ENCODE measurements around the gene ASPN. TPM values are rescaled to one million over a fixed set of nuclear protein-coding genes. Genes with fewer than 3 reads are reported as not detected.
"Not testable (repeated sequence)": the region's sequence is repeated elsewhere in the genome, so short reads cannot be mapped to it uniquely, and the experiment has no call there.

The ASPN gene
- total RNA-seq, 1 donor from 2014 or later = not detected

- TF ChIP-seq, protein P1, sequence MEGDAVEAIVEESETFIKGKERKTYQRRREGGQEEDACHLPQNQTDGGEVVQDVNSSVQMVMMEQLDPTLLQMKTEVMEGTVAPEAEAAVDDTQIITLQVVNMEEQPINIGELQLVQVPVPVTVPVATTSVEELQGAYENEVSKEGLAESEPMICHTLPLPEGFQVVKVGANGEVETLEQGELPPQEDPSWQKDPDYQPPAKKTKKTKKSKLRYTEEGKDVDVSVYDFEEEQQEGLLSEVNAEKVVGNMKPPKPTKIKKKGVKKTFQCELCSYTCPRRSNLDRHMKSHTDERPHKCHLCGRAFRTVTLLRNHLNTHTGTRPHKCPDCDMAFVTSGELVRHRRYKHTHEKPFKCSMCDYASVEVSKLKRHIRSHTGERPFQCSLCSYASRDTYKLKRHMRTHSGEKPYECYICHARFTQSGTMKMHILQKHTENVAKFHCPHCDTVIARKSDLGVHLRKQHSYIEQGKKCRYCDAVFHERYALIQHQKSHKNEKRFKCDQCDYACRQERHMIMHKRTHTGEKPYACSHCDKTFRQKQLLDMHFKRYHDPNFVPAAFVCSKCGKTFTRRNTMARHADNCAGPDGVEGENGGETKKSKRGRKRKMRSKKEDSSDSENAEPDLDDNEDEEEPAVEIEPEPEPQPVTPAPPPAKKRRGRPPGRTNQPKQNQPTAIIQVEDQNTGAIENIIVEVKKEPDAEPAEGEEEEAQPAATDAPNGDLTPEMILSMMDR (conservative IDR thresholded peaks at IDR 0.05; ENCODE audit: low read depth, low read length) = no peak
- no peak overlapping the region for H3K4me3 ChIP-seq (ENCODE audit: low read depth, low read length)
- DNase-seq (ENCODE audit: low read depth) = no peak
These were observed 56.8 kb downstream of the ASPN start for GRCh38 chr9:92425474-92425873.

- TF ChIP-seq, protein P1 (conservative IDR thresholded peaks at IDR 0.05; ENCODE audit: low read depth, low read length) = no peak
These were observed 58.0 kb downstream of the ASPN start, which contains the start of gene OMD for GRCh38 chr9:92424340-92424739. Gene OMD (minus strand): TSS chr9:92424471. CDS start chr9:92417558, 6,913 bp downstream.

DNA sequence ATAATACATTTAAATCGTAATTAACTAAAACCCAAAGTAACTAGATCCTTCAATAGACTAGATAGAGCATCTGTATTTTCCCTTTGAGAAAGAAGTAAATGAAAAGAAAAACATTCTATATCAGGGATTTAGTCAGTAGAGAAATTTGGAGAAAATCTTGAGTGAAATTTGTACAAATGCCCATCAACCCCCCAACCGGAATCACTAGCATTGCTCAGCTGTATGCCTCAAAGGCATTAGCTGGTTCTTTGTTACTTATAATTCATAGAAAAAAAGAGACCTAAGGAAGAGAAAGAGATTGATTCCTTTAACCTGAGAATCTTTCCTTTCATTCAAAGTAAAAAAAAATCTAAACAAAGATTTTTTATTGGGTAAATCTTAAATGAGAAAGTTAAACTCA is 58.7 kb downstream of the ASPN start:
- no peak for DNase-seq (ENCODE audit: low read depth)
- H3K4me3 ChIP-seq (ENCODE audit: low read depth, low read length) = no peak overlapping the region
- TF ChIP-seq, protein P1 (conservative IDR thresholded peaks at IDR 0.05; ENCODE audit: low read depth, low read length) = no peak

More at GRCh38 chr9:92424340-92424739, 58.0 kb downstream of the ASPN start, which contains the start of gene OMD:
- no peak for DNase-seq (ENCODE audit: low read depth)
- H3K4me3 ChIP-seq (ENCODE audit: low read depth, low read length) = no peak within 1 kb of the TSS

GRCh38 chr9:92422611-92423338 is 59.5 kb downstream of the ASPN start:
- DNase-seq (ENCODE audit: low read depth) = no peak
- TF ChIP-seq, protein P1 (conservative IDR thresholded peaks at IDR 0.05; ENCODE audit: low read depth, low read length) = no peak
- H3K4me3 ChIP-seq (ENCODE audit: low read depth, low read length) = no peak overlapping the region

DNA sequence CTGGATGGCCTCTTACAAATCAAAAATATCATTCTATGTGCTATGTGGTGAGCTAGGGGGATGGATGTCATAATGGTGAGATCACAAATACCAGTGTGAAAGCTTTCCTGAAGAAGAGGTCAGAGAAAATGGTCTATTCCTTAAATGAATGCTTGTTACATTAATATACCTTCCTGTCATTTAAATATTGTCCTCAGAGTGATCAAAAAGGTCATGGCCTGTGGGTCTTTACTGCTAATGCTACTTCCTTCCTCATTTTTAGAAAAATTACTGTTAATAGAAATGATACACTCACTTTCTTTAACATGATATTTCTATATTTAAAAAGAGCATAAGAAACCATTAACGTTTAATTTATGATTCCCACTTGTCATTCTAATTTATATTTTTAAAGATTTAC is 67.7 kb downstream of the ASPN start:
- H3K4me3 ChIP-seq (ENCODE audit: low read depth, low read length) = no peak overlapping the region
- DNase-seq (ENCODE audit: low read depth) = no peak
- TF ChIP-seq, protein P1 (conservative IDR thresholded peaks at IDR 0.05; ENCODE audit: low read depth, low read length) = no peak

DNA sequence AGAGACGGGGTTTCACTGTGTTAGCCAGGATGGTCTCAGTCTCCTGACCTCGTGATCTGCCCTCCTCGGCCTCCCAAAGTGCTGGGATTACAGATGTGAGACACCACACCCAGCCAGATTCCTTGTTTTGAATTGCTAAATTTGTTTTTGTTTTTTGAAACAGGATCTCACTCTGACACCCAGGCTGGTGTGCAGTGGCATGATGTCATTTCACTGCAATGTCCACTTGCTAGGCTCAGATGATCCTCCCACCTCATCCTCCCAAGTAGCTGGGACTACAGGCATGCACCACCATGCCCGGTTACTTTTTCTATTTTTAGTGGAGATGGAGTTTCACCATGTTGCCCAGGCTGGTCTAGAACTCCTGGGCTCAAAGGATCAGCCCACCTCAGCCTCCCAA is 71.1 kb downstream of the ASPN start:
- DNase-seq (ENCODE audit: low read depth) = not testable (repeated sequence)

GRCh38 chr9:92408747-92409478 is 73.4 kb downstream of the ASPN start:
- DNase-seq (ENCODE audit: low read depth) = no peak
- H3K4me3 ChIP-seq (ENCODE audit: low read depth, low read length) = no peak overlapping the region
- TF ChIP-seq, protein P1 (conservative IDR thresholded peaks at IDR 0.05; ENCODE audit: low read depth, low read length) = no peak

More for the DNA sequence above, 71.1 kb downstream of the ASPN start:
- not testable (repeated sequence) for H3K4me3 ChIP-seq (ENCODE audit: low read depth, low read length)

Measured in epithelial cell of proximal tubule (primary cell).